ENCODE data around the gene NADK.

The NADK gene

DNA sequence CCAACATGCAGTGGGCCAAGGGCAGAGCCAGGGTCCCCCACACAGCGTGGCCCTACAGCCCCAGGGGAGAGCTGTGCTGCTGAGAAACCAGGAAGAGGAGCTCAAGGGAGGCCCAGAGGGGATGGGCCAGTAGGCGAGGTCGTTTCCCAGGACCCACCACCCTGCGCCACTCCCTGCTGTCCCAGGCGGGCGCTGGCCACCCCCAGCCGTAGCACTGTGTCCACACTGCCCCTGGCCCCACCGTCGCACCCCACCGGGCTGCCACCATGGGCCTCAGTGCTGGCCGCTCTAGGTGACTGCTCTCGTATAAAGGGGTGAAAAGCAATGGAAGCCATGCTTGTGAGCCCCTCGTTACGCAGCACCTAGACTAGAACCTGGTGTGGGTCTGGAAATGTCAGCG lies 22.4 kb downstream of the NADK start:
- no peaks in the 10 kb centered on the region for H3K79me2 ChIP-seq (ENCODE audit: control insufficient read depth, insufficient read depth, low read length)
- H3K18ac ChIP-seq (ENCODE audit: low read length) = no peak overlapping the region
- H3K56ac ChIP-seq (ENCODE audit: low read length) = no peak overlapping the region
- H3K79me1 ChIP-seq (ENCODE audit: low read length) = no peaks in the 10 kb centered on the region
- H3K4ac ChIP-seq (ENCODE audit: low read depth, low read length) = no peak overlapping the region
- no peak overlapping the region for H3K9ac ChIP-seq (ENCODE audit: low read length)
- H3K36me3 ChIP-seq (ENCODE audit: control insufficient read depth, insufficient read depth, low read length) = peaks cover 5% of the 10 kb centered on the region
- no peak overlapping the region for H4K8ac ChIP-seq (ENCODE audit: low read depth, low read length)
- WGBS (ENCODE audit: extremely low coverage, insufficient coverage, low lambda C conversion rate) = no CpG with 5 or more reads among the region's 15 CpGs
- no peak overlapping the region for H3K23ac ChIP-seq (ENCODE audit: low read length)
- H2BK5ac ChIP-seq (ENCODE audit: low read length) = no peak overlapping the region
- no peak overlapping the region for H3K4me3 ChIP-seq (ENCODE audit: low read length)
- H2BK120ac ChIP-seq (ENCODE audit: low read depth, low read length) = no peak overlapping the region
- no peaks in the 10 kb centered on the region for H3K27me3 ChIP-seq (ENCODE audit: insufficient read depth, low read length, poor library complexity)
- no peak overlapping the region for H3K4me2 ChIP-seq (ENCODE audit: low read length)
- no peak for DNase-seq
- no peak overlapping the region for H4K5ac ChIP-seq (ENCODE audit: low read length)
- no peak overlapping the region for H2AK5ac ChIP-seq (ENCODE audit: low read length)
- H3K4me1 ChIP-seq (ENCODE audit: control insufficient read depth, low read depth, low read length) = no peaks in the 10 kb centered on the region
- H3K27ac ChIP-seq (ENCODE audit: low read depth, low read length) = no peak overlapping the region
- no peak overlapping the region for H2BK15ac ChIP-seq (replicated peaks; ENCODE audit: low read depth)

DNA sequence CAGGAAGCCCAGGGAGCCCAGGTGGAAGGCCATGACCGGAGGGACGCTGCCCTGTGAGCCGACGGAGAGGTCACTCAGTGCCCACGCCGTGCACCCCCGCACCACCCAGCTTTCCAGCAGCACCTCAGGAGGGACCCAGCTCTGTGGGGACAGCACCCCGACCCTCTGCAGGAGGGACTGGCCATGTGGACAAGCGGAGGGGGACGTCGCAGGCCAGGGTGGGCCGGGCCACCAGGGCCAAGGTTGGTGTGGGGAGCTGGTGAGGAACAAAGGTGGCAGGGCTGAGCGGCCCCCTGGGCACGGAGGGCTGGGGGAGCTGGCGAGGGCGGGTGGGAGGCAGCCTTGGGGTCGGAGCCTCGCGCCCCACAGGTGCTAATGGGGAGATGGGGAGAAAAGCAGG lies 22.8 kb downstream of the NADK start:
- H2BK5ac ChIP-seq (ENCODE audit: low read length) = no peak overlapping the region
- no peak overlapping the region for H3K56ac ChIP-seq (ENCODE audit: low read length)
- no peak overlapping the region for H3K4me3 ChIP-seq (ENCODE audit: low read length)
- no peaks in the 10 kb centered on the region for H3K79me2 ChIP-seq (ENCODE audit: control insufficient read depth, insufficient read depth, low read length)
- H4K8ac ChIP-seq (ENCODE audit: low read depth, low read length) = no peak overlapping the region
- H3K4me1 ChIP-seq (ENCODE audit: control insufficient read depth, low read depth, low read length) = no peaks in the 10 kb centered on the region
- no peak overlapping the region for H2BK15ac ChIP-seq (replicated peaks; ENCODE audit: low read depth)
- H3K79me1 ChIP-seq (ENCODE audit: low read length) = no peaks in the 10 kb centered on the region
- no peak overlapping the region for H3K27ac ChIP-seq (ENCODE audit: low read depth, low read length)
- peaks cover 5% of the 10 kb centered on the region for H3K36me3 ChIP-seq (ENCODE audit: control insufficient read depth, insufficient read depth, low read length)
- no peak overlapping the region for H2BK120ac ChIP-seq (ENCODE audit: low read depth, low read length)
- no peak overlapping the region for H4K5ac ChIP-seq (ENCODE audit: low read length)
- no peak overlapping the region for H3K4me2 ChIP-seq (ENCODE audit: low read length)
- no peak overlapping the region for H3K23ac ChIP-seq (ENCODE audit: low read length)
- H3K18ac ChIP-seq (ENCODE audit: low read length) = no peak overlapping the region
- no peak for DNase-seq
- H3K27me3 ChIP-seq (ENCODE audit: insufficient read depth, low read length, poor library complexity) = no peaks in the 10 kb centered on the region
- no peak overlapping the region for H3K4ac ChIP-seq (ENCODE audit: low read depth, low read length)
- H2AK5ac ChIP-seq (ENCODE audit: low read length) = no peak overlapping the region
- WGBS (ENCODE audit: extremely low coverage, insufficient coverage, low lambda C conversion rate) = no CpG with 5 or more reads among the region's 19 CpGs
- H3K9ac ChIP-seq (ENCODE audit: low read length) = no peak overlapping the region

DNA sequence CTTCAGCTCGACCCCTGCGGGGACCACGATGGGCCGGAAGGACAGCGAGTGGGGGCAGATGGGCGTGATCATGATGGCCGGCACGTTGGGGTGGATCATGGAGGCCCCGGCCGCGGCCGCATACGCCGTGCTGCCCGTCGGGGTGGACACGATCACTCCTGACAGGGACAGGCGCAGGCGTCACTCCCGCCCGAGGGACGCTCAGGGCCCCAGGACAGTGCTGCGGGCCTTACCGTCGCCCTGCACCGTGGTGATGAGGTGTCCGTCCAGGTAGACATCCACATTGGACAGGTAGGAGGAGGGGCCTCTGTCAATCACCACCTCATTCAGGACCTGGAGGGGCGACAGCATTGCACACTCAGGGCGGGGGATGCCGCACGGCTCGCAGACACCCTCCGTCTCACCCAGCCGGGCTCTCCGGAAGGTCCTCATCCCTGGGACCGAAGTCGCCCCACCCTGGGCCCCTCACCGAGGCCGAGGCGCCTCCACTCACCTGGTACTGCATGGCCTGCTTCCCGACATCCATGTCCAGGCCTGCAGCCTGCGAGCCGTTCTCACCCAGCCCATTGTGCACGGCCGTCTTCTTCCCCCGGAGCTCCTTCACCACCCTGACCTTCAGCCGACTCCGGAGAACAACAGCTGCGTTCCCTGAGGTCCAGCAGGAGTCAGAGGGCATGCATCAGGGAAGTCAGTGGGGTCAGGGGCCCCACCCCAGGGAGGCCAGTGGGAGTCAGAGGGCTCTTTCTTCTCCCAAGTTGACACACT lies 24.0 kb downstream of the NADK start:
- Histone ChIP-seq H3K9ac (ENCODE audit: low read length) (no peak overlapping the region), H3K79me1 (ENCODE audit: low read length) (no peaks in the 10 kb centered on the region), H3K56ac (ENCODE audit: low read length) (no peak overlapping the region), H2BK15ac (replicated peaks; ENCODE audit: low read depth) (no peak overlapping the region), H3K79me2 (ENCODE audit: control insufficient read depth, insufficient read depth, low read length) (no peaks in the 10 kb centered on the region), H3K4me1 (ENCODE audit: control insufficient read depth, low read depth, low read length) (no peaks in the 10 kb centered on the region), H3K4me3 (ENCODE audit: low read length) (no peak overlapping the region), H2BK5ac (ENCODE audit: low read length) (no peak overlapping the region), H2BK120ac (ENCODE audit: low read depth, low read length) (no peak overlapping the region), H3K18ac (ENCODE audit: low read length) (no peak overlapping the region), H3K23ac (ENCODE audit: low read length) (no peak overlapping the region), H3K4me2 (ENCODE audit: low read length) (no peak overlapping the region), H3K27me3 (ENCODE audit: insufficient read depth, low read length, poor library complexity) (no peaks in the 10 kb centered on the region), H4K5ac (ENCODE audit: low read length) (no peak overlapping the region), H3K27ac (ENCODE audit: low read depth, low read length) (no peak overlapping the region), H3K36me3 (ENCODE audit: control insufficient read depth, insufficient read depth, low read length) (peaks cover 5% of the 10 kb centered on the region), H2AK5ac (ENCODE audit: low read length) (no peak overlapping the region), H4K8ac (ENCODE audit: low read depth, low read length) (no peak overlapping the region), H3K4ac (ENCODE audit: low read depth, low read length) (no peak overlapping the region)
- WGBS (ENCODE audit: extremely low coverage, insufficient coverage, low lambda C conversion rate) = no CpG with 5 or more reads among the region's 49 CpGs
- no peak for DNase-seq

DNA sequence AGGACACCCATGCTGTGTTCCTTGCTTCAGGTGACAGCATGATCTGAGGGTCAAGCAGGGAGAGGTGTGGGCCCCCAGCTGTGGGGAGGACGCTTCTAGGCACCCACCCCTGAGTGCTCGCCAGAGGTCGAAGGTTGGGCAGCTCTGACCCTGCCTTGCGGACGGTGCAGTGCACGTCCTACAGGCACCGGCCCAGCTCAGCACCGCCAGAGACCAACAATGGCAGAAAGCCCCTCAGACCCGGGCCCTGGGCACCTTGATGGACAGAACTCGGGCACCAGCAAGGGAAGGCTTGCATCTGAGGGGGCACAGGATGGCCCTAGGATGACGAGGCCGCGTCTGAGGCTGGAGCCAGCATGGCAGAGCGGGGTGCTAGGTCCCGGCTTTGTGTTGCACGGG lies 24.7 kb downstream of the NADK start:
- no peak overlapping the region for H3K27ac ChIP-seq (ENCODE audit: low read depth, low read length)

DNA sequence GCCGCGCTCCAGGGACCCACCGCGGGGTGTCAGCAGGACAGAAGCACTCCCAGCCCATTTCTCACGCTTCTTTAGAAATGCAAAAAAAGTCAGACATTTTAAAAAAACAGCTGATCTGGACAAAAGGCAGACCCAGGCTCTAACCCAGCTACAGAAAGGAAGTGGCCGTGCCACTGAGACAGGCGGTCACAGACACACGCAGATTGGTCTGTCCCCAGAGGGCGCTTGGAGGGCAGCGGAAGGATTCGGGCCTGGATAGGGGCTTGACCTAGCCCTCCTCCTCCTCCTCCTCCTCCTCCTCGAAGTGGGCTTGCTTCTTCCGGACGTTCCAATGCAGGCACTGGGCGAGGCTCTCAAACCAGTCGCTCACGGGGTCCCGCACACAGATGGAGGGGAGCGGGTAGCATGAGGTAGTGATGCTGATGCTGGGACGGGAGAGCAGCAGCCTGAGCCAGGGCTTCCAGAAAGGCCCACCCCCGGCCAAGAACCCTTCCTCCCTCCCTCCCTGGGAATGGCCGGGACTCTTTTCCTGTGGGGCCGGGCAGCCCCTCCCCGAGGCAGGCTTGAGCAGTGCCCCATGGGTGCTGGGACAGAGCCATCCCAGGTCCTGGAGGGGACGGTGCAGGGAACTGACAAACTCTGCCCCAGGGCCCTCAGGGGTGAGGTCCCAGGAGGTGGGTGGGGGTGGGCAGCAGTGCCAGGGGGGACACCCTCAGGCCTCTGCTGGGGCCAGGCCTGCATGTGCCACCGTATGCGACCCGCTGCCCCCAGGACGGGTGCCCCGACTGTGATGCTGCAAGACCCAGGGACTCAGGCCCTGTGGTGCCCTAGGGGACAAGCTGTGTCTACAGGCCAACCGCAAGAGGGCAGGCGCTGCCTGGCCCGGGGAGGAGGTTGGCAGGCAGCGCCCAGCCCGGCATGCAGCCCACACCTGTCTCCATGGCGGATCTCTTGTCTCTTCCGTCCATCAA lies 25.3 kb downstream of the NADK start:
- Histone ChIP-seq H3K18ac (ENCODE audit: low read length) (no peak overlapping the region), H3K27ac (ENCODE audit: low read depth, low read length) (no peak overlapping the region), H3K4me2 (ENCODE audit: low read length) (no peak overlapping the region), H3K9ac (ENCODE audit: low read length) (no peak overlapping the region), H3K79me2 (ENCODE audit: control insufficient read depth, insufficient read depth, low read length) (no peaks in the 10 kb centered on the region), H3K4me1 (ENCODE audit: control insufficient read depth, low read depth, low read length) (no peaks in the 10 kb centered on the region), H3K27me3 (ENCODE audit: insufficient read depth, low read length, poor library complexity) (no peaks in the 10 kb centered on the region), H4K5ac (ENCODE audit: low read length) (no peak overlapping the region), H2BK5ac (ENCODE audit: low read length) (no peak overlapping the region), H3K4ac (ENCODE audit: low read depth, low read length) (no peak overlapping the region), H3K79me1 (ENCODE audit: low read length) (no peaks in the 10 kb centered on the region), H2AK5ac (ENCODE audit: low read length) (no peak overlapping the region), H3K36me3 (ENCODE audit: control insufficient read depth, insufficient read depth, low read length) (peaks cover 5% of the 10 kb centered on the region), H2BK15ac (replicated peaks; ENCODE audit: low read depth) (no peak overlapping the region), H3K4me3 (ENCODE audit: low read length) (no peak overlapping the region), H3K56ac (ENCODE audit: low read length) (no peak overlapping the region), H2BK120ac (ENCODE audit: low read depth, low read length) (no peak overlapping the region), H4K8ac (ENCODE audit: low read depth, low read length) (no peak overlapping the region), H3K23ac (ENCODE audit: low read length) (no peak overlapping the region)
- no CpG with 5 or more reads among the region's 37 CpGs for WGBS (ENCODE audit: extremely low coverage, insufficient coverage, low lambda C conversion rate)
- DNase-seq = peak; percentile 4

More for the DNA sequence above, 24.7 kb downstream of the NADK start:
- DNase-seq = no peak
- Histone ChIP-seq H3K56ac (ENCODE audit: low read length) (no peak overlapping the region), H3K36me3 (ENCODE audit: control insufficient read depth, insufficient read depth, low read length) (peaks cover 5% of the 10 kb centered on the region), H3K18ac (ENCODE audit: low read length) (no peak overlapping the region), H3K4me3 (ENCODE audit: low read length) (no peak overlapping the region), H2BK120ac (ENCODE audit: low read depth, low read length) (no peak overlapping the region), H2AK5ac (ENCODE audit: low read length) (no peak overlapping the region), H3K23ac (ENCODE audit: low read length) (no peak overlapping the region), H4K8ac (ENCODE audit: low read depth, low read length) (no peak overlapping the region), H3K4me2 (ENCODE audit: low read length) (no peak overlapping the region), H3K9ac (ENCODE audit: low read length) (no peak overlapping the region), H2BK15ac (replicated peaks; ENCODE audit: low read depth) (no peak overlapping the region), H3K27me3 (ENCODE audit: insufficient read depth, low read length, poor library complexity) (no peaks in the 10 kb centered on the region), H3K4me1 (ENCODE audit: control insufficient read depth, low read depth, low read length) (no peaks in the 10 kb centered on the region), H3K79me1 (ENCODE audit: low read length) (no peaks in the 10 kb centered on the region), H2BK5ac (ENCODE audit: low read length) (no peak overlapping the region), H3K4ac (ENCODE audit: low read depth, low read length) (no peak overlapping the region), H4K5ac (ENCODE audit: low read length) (no peak overlapping the region), H3K79me2 (ENCODE audit: control insufficient read depth, insufficient read depth, low read length) (no peaks in the 10 kb centered on the region)
- no CpG with 5 or more reads among the region's 16 CpGs for WGBS (ENCODE audit: extremely low coverage, insufficient coverage, low lambda C conversion rate)

All from mesendoderm (in vitro differentiated cells).